CD4-positive, alpha-beta memory T cell (primary cell): ENCODE results near the gene SDHB. TPM values are rescaled to one million over a fixed set of nuclear protein-coding genes. Genes with fewer than 3 reads are reported as not detected.

Source experiments
- CTCF ChIA-PET: fragments of 350-600 bp; sonication (Branson Sonifier 250); formaldehyde crosslinking; loops from one replicate; lab custom pipeline; 2021; ENCODE audit warnings: inconsistent platforms; ENCODE audit not compliant: partially characterized antibody; lab: Charles Lee
- POLR2A ChIA-PET: fragments of 350-600 bp; sonication (Branson Sonifier 250); formaldehyde crosslinking; loops from one replicate; lab custom pipeline; 2021; ENCODE audit not compliant: partially characterized antibody; lab: Charles Lee
- DNase-seq, 5 donors: peaks; one replicate each; pipeline versions ENCODE4 v3.0.0 to v3.0.0-alpha.2; 2020 to 2022; ENCODE audit warnings: mixed read lengths in 1 of 5
- H3K27ac ChIP-seq: one replicate; pipeline ENCODE4 v1.7.0; 2013; ENCODE audit warnings: low read depth, low read length
- H3K27me3 ChIP-seq: 2 replicates; pipeline ENCODE4 v1.7.0; 2013; ENCODE audit warnings: mild to moderate bottlenecking, low read length, moderate library complexity; ENCODE audit not compliant: insufficient read depth
- H3K36me3 ChIP-seq: 2 replicates; pipeline ENCODE4 v1.7.0; 2013; ENCODE audit warnings: mild to moderate bottlenecking, low read length, moderate library complexity; ENCODE audit not compliant: insufficient read depth
- H3K4me1 ChIP-seq: 2 replicates; pipeline ENCODE4 v1.7.0; 2013; ENCODE audit warnings: mild to moderate bottlenecking, low read length, moderate library complexity; ENCODE audit not compliant: insufficient read depth
- H3K4me3 ChIP-seq, 2 donors: one replicate each; pipeline ENCODE4 v1.7.0; 2013; ENCODE audit warnings: low read length in 2 of 2, mild to moderate bottlenecking in 1 of 2
- H3K9me3 ChIP-seq, 2 donors: one replicate each; pipeline ENCODE4 v1.7.0; 2013; ENCODE audit warnings: low read length in 2 of 2, control low read depth in 1 of 2; ENCODE audit not compliant: control insufficient read depth in 1 of 2
- H3K27ac Mint-ChIP-seq, 7 donors: one replicate each; pipeline ENCODE4 v1.8.0; 2020 to 2021; ENCODE audit warnings: mixed read lengths in 7 of 7, mild to moderate bottlenecking in 6 of 7, inconsistent platforms in 3 of 7, moderate library complexity in 3 of 7
- H3K27me3 Mint-ChIP-seq, 2 donors: one replicate each; pipeline ENCODE4 v1.8.0; 2020 to 2021; ENCODE audit warnings: mixed read lengths in 2 of 2
- H3K36me3 Mint-ChIP-seq, 2 donors: one replicate each; pipeline ENCODE4 v1.8.0; 2020 to 2021; ENCODE audit warnings: mixed read lengths in 2 of 2, inconsistent platforms in 1 of 2, mild to moderate bottlenecking in 1 of 2
- H3K4me1 Mint-ChIP-seq, 4 donors: one replicate each; pipeline ENCODE4 v1.8.0; 2020 to 2021; ENCODE audit warnings: mixed read lengths in 4 of 4, mild to moderate bottlenecking in 1 of 4
- H3K4me3 Mint-ChIP-seq, 8 donors: one replicate each; pipeline ENCODE4 v1.8.0; 2020 to 2021; ENCODE audit warnings: mixed read lengths in 8 of 8, mild to moderate bottlenecking in 7 of 8, moderate library complexity in 6 of 8, inconsistent platforms in 3 of 8
- H3K9me3 Mint-ChIP-seq, 8 donors: one replicate each; pipeline ENCODE4 v1.8.0; 2020 to 2021; ENCODE audit warnings: mixed read lengths in 8 of 8, mild to moderate bottlenecking in 5 of 8, inconsistent platforms in 3 of 8, moderate library complexity in 1 of 8
- intact Hi-C: fragments of 100-400 bp; cut with micrococcal nuclease; formaldehyde crosslinking; loops from one replicate; pipeline ENCODE4 v1.15.1; 2023
- polyA plus RNA-seq, 2 donors: library from polyadenylated mRNA; unstranded; fragments of 300-500 nt; fragmentation: Illumina TruSeq; gene quantifications; one replicate each; pipeline ENCODE4 v1.2.3, GENCODE V29; 2021
- total RNA-seq, 2 experiments: library from RNA; stranded (reverse); gene quantifications; one replicate each; pipeline ENCODE4 v1.2.3, GENCODE V29; 2021

SDHB gene
- total and polyA plus RNA-seq, 4 experiments from 2014 or later = 57.0 to 219 (median 109) TPM

DNA sequence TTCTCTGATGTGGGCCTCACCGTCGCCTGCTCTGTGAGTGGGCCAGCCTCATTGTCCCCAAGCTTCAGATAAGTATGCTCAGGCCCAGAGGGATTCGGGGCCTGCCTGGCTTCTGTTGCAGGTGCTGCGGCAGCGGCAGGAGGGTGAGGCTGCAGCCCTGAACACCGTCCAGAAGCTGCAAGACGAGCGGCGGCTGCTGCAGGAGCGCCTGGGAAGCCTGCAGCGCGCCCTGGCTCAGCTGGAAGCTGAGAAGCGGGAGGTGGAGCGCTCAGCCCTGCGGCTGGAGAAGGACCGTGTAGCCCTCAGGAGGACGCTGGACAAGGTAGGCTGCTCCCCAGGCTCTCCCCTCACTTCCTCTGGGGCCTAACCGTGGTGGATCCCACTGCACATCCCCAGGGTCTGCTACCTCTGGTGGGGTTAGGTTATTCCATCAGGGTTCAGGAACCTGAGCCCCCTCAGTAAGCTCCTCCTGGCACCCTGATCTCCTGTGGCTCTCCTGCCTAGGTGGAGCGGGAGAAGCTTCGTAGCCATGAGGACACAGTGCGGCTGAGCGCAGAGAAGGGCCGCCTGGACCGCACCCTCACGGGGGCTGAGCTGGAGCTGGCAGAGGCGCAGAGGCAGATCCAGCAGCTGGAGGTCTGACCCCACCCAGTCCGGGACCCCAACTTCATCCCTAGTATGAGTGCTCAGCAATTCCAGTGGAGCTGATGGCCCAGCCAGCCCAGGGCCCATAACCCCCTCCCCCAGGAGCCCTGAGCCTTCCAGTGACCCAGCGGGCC, 83.5 kb downstream of the SDHB start:
- H3K27me3 Mint-ChIP-seq = no peaks in the 10 kb centered on the region
- CTCF ChIA-PET = interaction anchor here (1.3 kb wide), 1 partner anchor 10 kb away, joined by 6 read pairs; no protein-coding TSS in a partner anchor
- no peak overlapping the region for H3K4me3 ChIP-seq
- no peak overlapping the region for H3K4me3 Mint-ChIP-seq
- H3K27ac ChIP-seq = no peak overlapping the region
- DNase-seq = no peak
- no peaks in the 10 kb centered on the region for H3K9me3 ChIP-seq
- H3K27me3 ChIP-seq = no peaks in the 10 kb centered on the region
- H3K36me3 Mint-ChIP-seq = peaks cover 6 to 34% of the 10 kb centered on the region in 2 donors
- intact Hi-C loops = no loop called here
- H3K4me1 Mint-ChIP-seq = no peaks in the 10 kb centered on the region
- POLR2A ChIA-PET = no interaction called here
- H3K9me3 Mint-ChIP-seq = no peaks in the 10 kb centered on the region
- H3K4me1 ChIP-seq = no peaks in the 10 kb centered on the region
- H3K36me3 ChIP-seq = no peaks in the 10 kb centered on the region
- H3K27ac Mint-ChIP-seq = peak overlapping the region in 1 of 7 donors; percentile 47

DNA sequence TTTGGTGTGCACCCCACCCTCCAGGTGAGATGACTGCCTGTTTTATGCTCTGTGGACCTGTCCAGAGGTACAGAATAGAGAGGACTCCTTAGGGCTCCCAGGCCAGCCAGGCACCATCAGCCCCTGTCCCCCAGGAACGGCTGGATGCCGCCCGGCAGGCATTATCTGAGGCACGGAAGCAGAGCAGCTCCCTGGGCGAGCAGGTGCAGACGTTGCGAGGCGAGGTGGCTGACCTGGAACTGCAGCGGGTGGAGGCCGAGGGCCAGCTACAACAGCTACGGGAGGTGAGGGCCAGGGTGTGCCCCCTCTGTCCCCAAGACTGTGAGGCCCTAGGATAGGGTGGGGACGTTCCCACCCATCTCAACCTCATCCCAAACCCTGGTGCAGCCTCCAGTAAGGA, 84.2 kb downstream of the SDHB start:
- POLR2A ChIA-PET = no interaction called here
- no peak overlapping the region for H3K27ac Mint-ChIP-seq
- no peaks in the 10 kb centered on the region for H3K36me3 ChIP-seq

DNA sequence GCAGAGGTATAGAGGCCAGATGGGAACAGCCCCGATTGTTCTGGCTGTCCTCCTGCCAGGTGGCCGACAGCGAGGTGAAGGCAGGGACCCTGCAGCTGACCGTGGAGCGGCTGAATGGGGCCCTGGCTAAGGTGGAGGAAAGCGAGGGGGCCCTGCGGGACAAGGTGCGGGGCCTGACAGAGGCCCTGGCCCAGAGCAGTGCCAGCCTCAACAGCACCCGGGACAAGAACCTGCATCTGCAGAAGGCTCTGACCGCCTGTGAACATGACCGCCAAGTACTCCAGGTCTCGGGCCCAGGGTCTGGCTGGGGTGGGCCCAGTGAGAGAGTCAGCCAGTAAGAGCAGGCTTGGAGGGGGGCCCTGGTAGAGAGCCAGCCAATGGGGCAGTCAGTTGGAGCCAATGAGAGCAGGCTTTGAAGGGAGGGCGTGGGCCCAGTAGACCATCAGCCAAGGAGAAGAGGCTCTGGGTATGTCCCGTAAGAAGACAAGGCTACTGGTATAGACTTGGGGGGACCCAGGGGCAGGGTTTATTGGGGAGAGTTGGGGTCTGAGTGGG, 84.7 kb downstream of the SDHB start:
- no peaks in the 10 kb centered on the region for H3K27me3 ChIP-seq
- intact Hi-C loops = no loop called here
- H3K4me3 ChIP-seq = no peak overlapping the region
- ChIA-PET POLR2A (no interaction called here), CTCF (interaction anchor here (1.3 kb wide), 1 partner anchor 9 kb away, joined by 4 read pairs; no protein-coding TSS in a partner anchor)
- H3K9me3 Mint-ChIP-seq = no peaks in the 10 kb centered on the region
- no peaks in the 10 kb centered on the region for H3K36me3 ChIP-seq
- H3K27me3 Mint-ChIP-seq = no peaks in the 10 kb centered on the region
- no peaks in the 10 kb centered on the region for H3K9me3 ChIP-seq
- peaks cover 11 to 39% of the 10 kb centered on the region in 2 donors for H3K36me3 Mint-ChIP-seq
- no peaks in the 10 kb centered on the region for H3K4me1 ChIP-seq
- no peak overlapping the region for H3K4me3 Mint-ChIP-seq
- no peak overlapping the region for H3K27ac Mint-ChIP-seq
- H3K4me1 Mint-ChIP-seq = no peaks in the 10 kb centered on the region
- DNase-seq = no peak
- no peak overlapping the region for H3K27ac ChIP-seq

More for the DNA sequence above, 84.2 kb downstream of the SDHB start:
- H3K4me3 ChIP-seq = no peak overlapping the region
- H3K27ac ChIP-seq = no peak overlapping the region
- H3K4me1 ChIP-seq = no peaks in the 10 kb centered on the region
- CTCF ChIA-PET = no interaction called here
- no peaks in the 10 kb centered on the region for H3K27me3 ChIP-seq
- H3K4me1 Mint-ChIP-seq = no peaks in the 10 kb centered on the region
- intact Hi-C loops = no loop called here
- no peak overlapping the region for H3K4me3 Mint-ChIP-seq
- peaks cover 11 to 39% of the 10 kb centered on the region in 2 donors for H3K36me3 Mint-ChIP-seq
- no peaks in the 10 kb centered on the region for H3K9me3 Mint-ChIP-seq
- H3K27me3 Mint-ChIP-seq = no peaks in the 10 kb centered on the region
- H3K9me3 ChIP-seq = no peaks in the 10 kb centered on the region
- DNase-seq = no peak

Other genes starting within 250 kb of the SDHB start
- 1,000 to 10,000 TPM; 3,010 to 3,866 TPM for gene RNU1-2, start 158.1 kb downstream of the SDHB start, total RNA-seq
- gene RNU1-2, start 158.1 kb downstream of the SDHB start, polyA plus RNA-seq = not detected
- gene CROCC, start 132.1 kb downstream of the SDHB start, total RNA-seq = 10 to 100 TPM; 84.9 to 91.7 TPM
- gene CROCC, start 132.1 kb downstream of the SDHB start, polyA plus RNA-seq = 1 to 10 TPM in 1 of 2 donors, under 1 TPM in 1; 0.77 to 8.4 TPM
- not detected for gene MFAP2, start 73.4 kb downstream of the SDHB start, total RNA-seq
- gene MFAP2, start 73.4 kb downstream of the SDHB start, polyA plus RNA-seq = not detected
- 10 to 100 TPM; 54.6 to 56.5 TPM for gene ATP13A2, start 42.1 kb downstream of the SDHB start, total RNA-seq
- gene ATP13A2, start 42.1 kb downstream of the SDHB start, polyA plus RNA-seq = 10 to 100 TPM; 24.6 to 60.4 TPM
- gene PADI2, start 65.4 kb upstream of the SDHB start, total RNA-seq = under 1 TPM in 1 of 2 experiments, not detected in 1; 0.14 TPM
- gene PADI2, start 65.4 kb upstream of the SDHB start, polyA plus RNA-seq = not detected
- gene PADI1, start 151.1 kb upstream of the SDHB start, total RNA-seq = not detected
- not detected for gene PADI1, start 151.1 kb upstream of the SDHB start, polyA plus RNA-seq
- not detected for gene PADI3, start 195.1 kb upstream of the SDHB start, total RNA-seq
- gene PADI3, start 195.1 kb upstream of the SDHB start, polyA plus RNA-seq = not detected